Breast epithelium (tissue), 3 donors: ENCODE data around the gene DPEP1.

Source experiments
- CTCF ChIP-seq, 3 donors: fragments of 450-650 bp; IDR thresholded peaks; one replicate each; pipeline ENCODE4 v1.5.1; 2016 to 2017; ENCODE audit warnings: antibody characterized with exemption in 3 of 3, mild to moderate bottlenecking in 3 of 3, moderate library complexity in 3 of 3
- POLR2A ChIP-seq: fragments of 450-650 bp; IDR thresholded peaks from one replicate; pipeline ENCODE4 v1.6.1; 2016; ENCODE audit warnings: antibody characterized with exemption, mild to moderate bottlenecking, moderate library complexity
- POLR2AphosphoS5 ChIP-seq, 3 donors: sonication (generic); formaldehyde crosslinking; IDR thresholded peaks; one replicate each; pipeline ENCODE4 v1.6.1; 2017; ENCODE audit warnings: antibody characterized with exemption in 3 of 3

GRCh38 chr16:89575247-89576152 is 37.9 kb upstream of the DPEP1 start, which contains the start of gene CPNE7:
- no peak for TF ChIP-seq CTCF (IDR thresholded peaks at IDR 0.05)
- TF ChIP-seq POLR2AphosphoS5 (IDR thresholded peaks at IDR 0.05), result no peak
- TF ChIP-seq POLR2A, result no peak
